ENCODE measurements around the gene DBP. TPM values are rescaled to one million over a fixed set of nuclear protein-coding genes. Genes with fewer than 3 reads are reported as not detected.

The DBP gene
- total and polyA plus RNA-seq, 2 experiments from 2014 or later = 3.7 to 5.9 TPM

- H3K36me3 ChIP-seq (ENCODE audit: low read depth) = no peaks in the 10 kb centered on the region
- no peaks in the 10 kb centered on the region for H3K27me3 ChIP-seq (replicated peaks; ENCODE audit: insufficient read depth)
- peak overlapping the region; percentile 72 for H3K4me2 ChIP-seq (ENCODE audit: unreplicated experiment)
- DNase-seq = no peak
- H3K9me3 ChIP-seq (ENCODE audit: low read depth) = no peaks in the 10 kb centered on the region
- peaks cover 26% of the 10 kb centered on the region for H3K79me2 ChIP-seq (ENCODE audit: insufficient read depth)
- H2AFZ ChIP-seq = peak overlapping the region; percentile 80
- in situ Hi-C loops (cut with MboI) = no loop called here
- peak overlapping the region; percentile 57 for H3K27ac ChIP-seq
- H3K4me3 ChIP-seq = peak overlapping the region; percentile 66
- TF ChIP-seq EZH2phosphoT487 (IDR thresholded peaks at IDR 0.05; ENCODE audit: insufficient read depth, low read depth) (no peak), EZH2 (IDR thresholded peaks at IDR 0.05; ENCODE audit: insufficient read depth, poor library complexity, severe bottlenecking) (no peak)
- no peaks in the 10 kb centered on the region for H3K9me2 ChIP-seq (ENCODE audit: insufficient read depth)
- peaks cover 11% of the 10 kb centered on the region for H3K4me1 ChIP-seq (ENCODE audit: insufficient read depth)
- H3F3A ChIP-seq (ENCODE audit: insufficient read depth) = no peaks in the 10 kb centered on the region
- WGBS, 2 experiments (ENCODE audit: low coverage in 1 of 2, low lambda C conversion rate in 2 of 2, missing lambda C conversion rate in 2 of 2) = 25% methylated on average over 8 of the region's 8 CpGs
- peak overlapping the region; percentile 75 for H3K9ac ChIP-seq
- H4K20me1 ChIP-seq (ENCODE audit: insufficient read depth) = no peaks in the 10 kb centered on the region
These were observed 13.6 kb downstream of the DBP start for GRCh38 chr19:48623556-48624066.

- H2AFZ ChIP-seq = peak overlapping the region; percentile 60
- H3F3A ChIP-seq (ENCODE audit: insufficient read depth) = peaks cover 13% of the 10 kb centered on the region; the same call in 1 of the 2 replicates
- peak overlapping the region; percentile 98 for H3K9ac ChIP-seq
- H3K27me3 ChIP-seq (replicated peaks; ENCODE audit: insufficient read depth) = no peaks in the 10 kb centered on the region
- DNase-seq = peak; percentile 82
- TF ChIP-seq EZH2 (IDR thresholded peaks at IDR 0.05; ENCODE audit: insufficient read depth, poor library complexity, severe bottlenecking) (no peak), EZH2phosphoT487 (IDR thresholded peaks at IDR 0.05; ENCODE audit: insufficient read depth, low read depth) (no peak)
- H3K4me1 ChIP-seq (ENCODE audit: insufficient read depth) = peaks cover 26% of the 10 kb centered on the region
- H3K4me2 ChIP-seq (ENCODE audit: unreplicated experiment) = peak overlapping the region; percentile 94
- H3K36me3 ChIP-seq (ENCODE audit: low read depth) = peaks cover 19% of the 10 kb centered on the region
- H3K9me3 ChIP-seq (ENCODE audit: low read depth) = no peaks in the 10 kb centered on the region
- H4K20me1 ChIP-seq (ENCODE audit: insufficient read depth) = peaks cover 12% of the 10 kb centered on the region; the same call in 1 of the 2 replicates
- peaks cover 55% of the 10 kb centered on the region for H3K79me2 ChIP-seq (ENCODE audit: insufficient read depth)
- H3K4me3 ChIP-seq = peak overlapping the region; percentile 96
- in situ Hi-C loops (cut with MboI) = no loop called here
- H3K9me2 ChIP-seq (ENCODE audit: insufficient read depth) = no peaks in the 10 kb centered on the region
- peak overlapping the region; percentile 89 for H3K27ac ChIP-seq
- WGBS, 2 experiments (ENCODE audit: low coverage in 1 of 2, low lambda C conversion rate in 2 of 2, missing lambda C conversion rate in 2 of 2) = 33 to 38% methylated on average over 6 of the region's 6 CpGs
These were observed 17.2 kb downstream of the DBP start for GRCh38 chr19:48619692-48620585.

GRCh38 chr19:48618916-48619691, 18.1 kb downstream of the DBP start, which contains the start of the genes RPL18 and SPHK2:
Gene RPL18 (minus strand): TSS chr19:48619178. CDS start chr19:48619143, 35 bp downstream.
Gene SPHK2 (plus strand): TSS chr19:48619506. CDS start chr19:48620515, 1,009 bp downstream.
- Histone ChIP-seq H3K27ac (peak within 1 kb of the TSS; percentile 89), H3K9me2 (ENCODE audit: insufficient read depth) (no peaks in the 10 kb centered on the region), H3K9ac (peak within 1 kb of the TSS; percentile 98), H3K4me3 (peak within 1 kb of the TSS; percentile 96), H3F3A (ENCODE audit: insufficient read depth) (peaks cover 15% of the 10 kb centered on the region; the same call in 1 of the 2 replicates), H3K27me3 (replicated peaks; ENCODE audit: insufficient read depth) (no peaks in the 10 kb centered on the region), H2AFZ (peak within 1 kb of the TSS; percentile 60), H3K79me2 (ENCODE audit: insufficient read depth) (peaks cover 55% of the 10 kb centered on the region), H3K36me3 (ENCODE audit: low read depth) (peaks cover 21% of the 10 kb centered on the region), H3K9me3 (ENCODE audit: low read depth) (no peaks in the 10 kb centered on the region), H4K20me1 (ENCODE audit: insufficient read depth) (peaks cover 12% of the 10 kb centered on the region; the same call in 1 of the 2 replicates), H3K4me2 (ENCODE audit: unreplicated experiment) (peak within 1 kb of the TSS; percentile 100), H3K4me1 (ENCODE audit: insufficient read depth) (peaks cover 26% of the 10 kb centered on the region)
- TF ChIP-seq EZH2 (IDR thresholded peaks at IDR 0.05; ENCODE audit: insufficient read depth, poor library complexity, severe bottlenecking) (no peak), EZH2phosphoT487 (IDR thresholded peaks at IDR 0.05; ENCODE audit: insufficient read depth, low read depth) (no peak)
- in situ Hi-C loops (cut with MboI) = no loop called here
- DNase-seq = peak; percentile 99
- WGBS, 2 experiments (ENCODE audit: low coverage in 1 of 2, low lambda C conversion rate in 2 of 2, missing lambda C conversion rate in 2 of 2) = 0% methylated on average over 45 to 69 of the region's 69 CpGs

Data from GM23248 (cell line).